Aortic smooth muscle cell (primary cell): ENCODE measurements around the gene ICAM3. TPM values are rescaled to one million over a fixed set of nuclear protein-coding genes. Genes with fewer than 3 reads are reported as not detected.

Source experiments
- total RNA-seq: library from RNA; depleted of rRNA; stranded (reverse); fragments of >200 nt; gene quantifications from 2 replicates; pipeline ENCODE4 v1.2.3, GENCODE V29; 2014

The ICAM3 gene, protein sequence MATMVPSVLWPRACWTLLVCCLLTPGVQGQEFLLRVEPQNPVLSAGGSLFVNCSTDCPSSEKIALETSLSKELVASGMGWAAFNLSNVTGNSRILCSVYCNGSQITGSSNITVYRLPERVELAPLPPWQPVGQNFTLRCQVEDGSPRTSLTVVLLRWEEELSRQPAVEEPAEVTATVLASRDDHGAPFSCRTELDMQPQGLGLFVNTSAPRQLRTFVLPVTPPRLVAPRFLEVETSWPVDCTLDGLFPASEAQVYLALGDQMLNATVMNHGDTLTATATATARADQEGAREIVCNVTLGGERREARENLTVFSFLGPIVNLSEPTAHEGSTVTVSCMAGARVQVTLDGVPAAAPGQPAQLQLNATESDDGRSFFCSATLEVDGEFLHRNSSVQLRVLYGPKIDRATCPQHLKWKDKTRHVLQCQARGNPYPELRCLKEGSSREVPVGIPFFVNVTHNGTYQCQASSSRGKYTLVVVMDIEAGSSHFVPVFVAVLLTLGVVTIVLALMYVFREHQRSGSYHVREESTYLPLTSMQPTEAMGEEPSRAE
- total RNA-seq: 15.2 and 21.5 TPM in 2 replicates

DNA sequence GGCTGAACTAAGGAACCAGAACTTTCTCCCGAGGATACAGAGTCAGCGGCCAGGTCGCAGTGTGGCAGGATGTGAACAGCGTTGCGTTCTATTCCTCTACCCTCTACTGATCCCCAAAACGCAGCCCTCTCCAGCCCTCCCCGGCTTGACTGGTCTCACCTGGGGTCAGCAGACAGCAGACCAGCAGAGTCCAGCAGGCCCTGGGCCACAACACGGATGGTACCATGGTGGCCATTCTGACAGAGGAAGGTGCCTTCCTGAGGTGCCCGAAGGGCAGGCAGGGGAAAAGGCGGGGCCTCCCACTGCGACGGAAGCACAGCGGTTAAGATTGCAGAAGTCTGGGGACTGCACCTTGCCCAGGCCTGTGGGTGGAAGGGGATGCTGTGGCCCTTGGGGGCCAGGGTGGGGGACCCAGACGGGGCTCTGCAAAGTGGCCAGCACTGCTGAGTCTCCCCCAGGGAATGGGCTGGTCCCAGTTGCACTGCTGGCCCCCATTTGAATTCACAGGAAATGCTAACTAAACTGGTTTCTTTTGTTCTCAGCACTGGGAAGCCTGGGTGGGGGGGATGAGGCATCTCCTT is at the start of gene ICAM3:
ICAM3 (minus strand) TSS at position 245 of the 581 bp plus-strand sequence; CDS start at position 235, 10 bp downstream.

GRCh38 chr19:10380313-10381102 is 41.1 kb upstream of the ICAM3 start, which contains the start of gene TYK2:
TSS of gene TYK2 (minus strand) at chr19:10380572. CDS start at chr19:10378406, 2,166 bp downstream.

GRCh38 chr19:10332965-10333757 is 6.3 kb downstream of the ICAM3 start, which contains the start of gene RAVER1:
TSS of gene RAVER1 (minus strand) at chr19:10333529. CDS start at chr19:10333507, 22 bp downstream.

GRCh38 chr19:10315335-10316214 is 23.8 kb downstream of the ICAM3 start, which contains the start of gene FDX2:
TSS of gene FDX2 (minus strand) at chr19:10316015. CDS start at chr19:10315996, 19 bp downstream.

GRCh38 chr19:10309423-10309822 is 30.0 kb downstream of the ICAM3 start, which contains the start of gene ZGLP1:
TSS of gene ZGLP1 (minus strand) at chr19:10309815.

DNA sequence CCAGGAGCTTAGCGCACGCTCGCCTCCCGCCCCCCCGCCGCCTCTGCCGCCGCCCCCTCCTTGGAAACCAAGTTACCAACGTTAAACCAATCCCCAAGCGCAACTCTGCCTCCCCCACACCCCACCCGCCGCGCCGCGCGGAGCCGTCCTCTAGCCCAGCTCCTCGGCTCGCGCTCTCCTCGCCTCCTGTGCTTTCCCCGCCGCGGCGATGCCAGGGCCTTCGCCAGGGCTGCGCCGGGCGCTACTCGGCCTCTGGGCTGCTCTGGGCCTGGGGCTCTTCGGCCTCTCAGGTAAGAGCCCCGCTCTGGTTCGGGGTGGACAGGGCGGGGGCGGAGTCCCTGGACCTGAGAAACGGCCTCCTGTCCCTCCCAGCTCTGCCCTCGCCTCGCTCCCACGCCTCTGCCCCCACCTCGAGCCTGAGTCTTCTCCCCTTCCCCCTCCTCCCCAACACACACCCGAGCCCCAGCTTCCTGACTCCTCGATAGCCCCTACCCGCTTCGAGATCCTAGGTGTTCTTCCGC is 49.5 kb downstream of the ICAM3 start, which contains the start of gene ICAM5:
ICAM5 (plus strand) TSS at position 117 of the 521 bp plus-strand sequence; CDS start at position 209, 92 bp downstream.

DNA sequence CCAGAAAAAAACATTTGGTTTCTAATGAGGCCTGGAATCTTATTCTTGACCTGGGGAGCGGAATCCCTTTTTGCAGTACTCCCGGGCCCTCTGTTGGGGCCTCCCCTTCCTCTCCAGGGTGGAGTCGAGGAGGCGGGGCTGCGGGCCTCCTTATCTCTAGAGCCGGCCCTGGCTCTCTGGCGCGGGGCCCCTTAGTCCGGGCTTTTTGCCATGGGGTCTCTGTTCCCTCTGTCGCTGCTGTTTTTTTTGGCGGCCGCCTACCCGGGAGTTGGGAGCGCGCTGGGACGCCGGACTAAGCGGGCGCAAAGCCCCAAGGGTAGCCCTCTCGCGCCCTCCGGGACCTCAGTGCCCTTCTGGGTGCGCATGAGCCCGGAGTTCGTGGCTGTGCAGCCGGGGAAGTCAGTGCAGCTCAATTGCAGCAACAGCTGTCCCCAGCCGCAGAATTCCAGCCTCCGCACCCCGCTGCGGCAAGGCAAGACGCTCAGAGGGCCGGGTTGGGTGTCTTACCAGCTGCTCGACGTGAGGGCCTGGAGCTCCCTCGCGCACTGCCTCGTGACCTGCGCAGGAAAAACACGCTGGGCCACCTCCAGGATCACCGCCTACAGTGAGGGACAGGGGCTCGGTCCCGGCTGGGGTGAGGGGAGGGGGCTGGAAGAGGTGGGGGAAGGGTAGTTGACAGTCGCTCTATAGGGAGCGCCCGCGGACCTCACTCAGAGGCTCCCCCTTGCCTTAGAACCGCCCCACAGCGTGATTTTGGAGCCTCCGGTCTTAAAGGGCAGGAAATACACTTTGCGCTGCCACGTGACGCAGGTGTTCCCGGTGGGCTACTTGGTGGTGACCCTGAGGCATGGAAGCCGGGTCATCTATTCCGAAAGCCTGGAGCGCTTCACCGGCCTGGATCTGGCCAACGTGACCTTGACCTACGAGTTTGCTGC is 52.4 kb downstream of the ICAM3 start, which contains the start of gene ICAM4:
ICAM4 (plus strand) TSS at position 153 of the 935 bp plus-strand sequence; CDS start at position 211, 58 bp downstream.

Other genes with a start within 250 kb of the ICAM3 start
- gene ANGPTL6, start 236.9 kb downstream of the ICAM3 start, total RNA-seq: 0.13 and 0.25 TPM in 2 replicates
- gene PPAN, start 233.3 kb downstream of the ICAM3 start, total RNA-seq: 17.3 and 26.7 TPM in 2 replicates
- gene P2RY11, start 227.9 kb downstream of the ICAM3 start, total RNA-seq: 1.2 and 1.3 TPM in 2 replicates
- 294 and 341 TPM in 2 replicates for gene EIF3G, start 219.7 kb downstream of the ICAM3 start, total RNA-seq
- 39.1 and 39.9 TPM in 2 replicates for gene DNMT1, start 144.7 kb downstream of the ICAM3 start, total RNA-seq
- gene S1PR2, start 108.3 kb downstream of the ICAM3 start, total RNA-seq: 9.1 and 9.4 TPM in 2 replicates
- gene MRPL4, start 87.4 kb downstream of the ICAM3 start, total RNA-seq: 13.9 and 15.7 TPM in 2 replicates
- 1.3 and 4.9 TPM in 2 replicates for gene ICAM1, start 68.5 kb downstream of the ICAM3 start, total RNA-seq
- 0.13 and 0.62 TPM in 2 replicates for gene ICAM4, start 52.7 kb downstream of the ICAM3 start, total RNA-seq
- 0.26 and 0.56 TPM in 2 replicates for gene ICAM5, start 49.7 kb downstream of the ICAM3 start, total RNA-seq
- 0.12 and 0.13 TPM in 2 replicates for gene ZGLP1, start 29.8 kb downstream of the ICAM3 start, total RNA-seq
- gene FDX2, start 23.6 kb downstream of the ICAM3 start, total RNA-seq: 19.3 and 19.7 TPM in 2 replicates
- gene RAVER1, start 6.1 kb downstream of the ICAM3 start, total RNA-seq: 5.5 and 5.7 TPM in 2 replicates
- 49.8 and 62.4 TPM in 2 replicates for gene TYK2, start 40.9 kb upstream of the ICAM3 start, total RNA-seq
- gene CDC37, start 63.9 kb upstream of the ICAM3 start, total RNA-seq: 183 and 233 TPM in 2 replicates
- 2.4 and 3.5 TPM in 2 replicates for gene PDE4A, start 80.9 kb upstream of the ICAM3 start, total RNA-seq
- gene KEAP1, start 163.7 kb upstream of the ICAM3 start, total RNA-seq: 71.6 and 97.9 TPM in 2 replicates
- gene S1PR5, start 177.8 kb upstream of the ICAM3 start, total RNA-seq: 4.1 and 6.2 TPM in 2 replicates
- gene ATG4D, start 204.3 kb upstream of the ICAM3 start, total RNA-seq: 11.4 and 12.4 TPM in 2 replicates
- 5.5 and 8.5 TPM in 2 replicates for gene KRI1, start 226.4 kb upstream of the ICAM3 start, total RNA-seq
- gene CDKN2D, start 229.4 kb upstream of the ICAM3 start, total RNA-seq: 12.0 and 13.7 TPM in 2 replicates
- gene AP1M2, start 247.7 kb upstream of the ICAM3 start, total RNA-seq: 0.19 TPM in 1 of 2 replicates, not detected in the other